HepG2 (cell line): ENCODE results near the gene HS3ST5. TPM values are rescaled to one million over a fixed set of nuclear protein-coding genes. Genes with fewer than 3 reads are reported as not detected.

Experiments
- ATAC-seq: fragments of 200-7000 bp; cut with Tn5 transposase; 3 replicates; pipeline ENCODE4 v1.9.1; 2020; ENCODE audit warnings: mild to moderate bottlenecking, moderate library complexity
- BruUV-seq: library from RNA; stranded (reverse); fragments of 400-500 nt; replicated peaks from 2 replicates; lab custom pipeline; 2021; lab: Mats Ljungman, UMichigan
- CTCF ChIA-PET: fragments of 300-600 bp; formaldehyde crosslinking; extraction: SDS; loops from one replicate; lab custom pipeline; 2021; ENCODE audit warnings: low total read pairs, inconsistent platforms, low intra/inter-chr PET ratio; lab: Yijun Ruan, JAX
- POLR2A ChIA-PET: fragments of 350-600 bp; sonication (Branson Sonifier 250); formaldehyde crosslinking; loops from one replicate; lab custom pipeline; 2020; ENCODE audit warnings: antibody characterized with exemption, inconsistent platforms; lab: Yijun Ruan, JAX
- DNase-seq: peaks from one replicate; pipeline ENCODE4 v3.0.0-alpha.2; 2015; ENCODE audit warnings: low spot score
- FAIRE-seq: peaks from 3 replicates; lab custom pipeline; 2011; peaks lifted over from hg19 to GRCh38; lab: Jason Lieb, UNC
- H2AFZ ChIP-seq: one replicate; pipeline ENCODE4 v1.6.1; 2011; ENCODE audit warnings: low read length, inconsistent platforms
- H3K27ac ChIP-seq: fragments of 300-600 bp; 3 replicates; pipeline ENCODE4 v1.8.0; 2011; ENCODE audit warnings: mixed run types, mild to moderate bottlenecking, mixed read lengths, low read length, inconsistent platforms; ENCODE audit not compliant: insufficient read depth; ENCODE audit errors: extremely low read length
- H3K27me3 ChIP-seq, 2 experiments: fragments of 200-600 bp in 1 of 2; 2 replicates in 1 of 2; 3 replicates in 1 of 2; pipeline versions ENCODE4 v1.6.0 to v1.8.0; 2011; ENCODE audit warnings: low read length in 2 of 2, mild to moderate bottlenecking in 2 of 2, moderate library complexity in 2 of 2, inconsistent platforms in 1 of 2; ENCODE audit not compliant: insufficient read depth in 2 of 2, control insufficient read depth in 1 of 2
- H3K36me3 ChIP-seq, 2 experiments: fragments of 200-600 bp in 1 of 2; replicated peaks in 1 of 2; 2 replicates in 1 of 2; 3 replicates in 1 of 2; pipeline versions ENCODE4 v1.5.1 to v1.8.0; 2011; ENCODE audit warnings: low read length in 2 of 2, inconsistent platforms in 1 of 2; ENCODE audit not compliant: insufficient read depth in 2 of 2, control insufficient read depth in 1 of 2
- H3K4me1 ChIP-seq: 2 replicates; pipeline ENCODE4 v1.5.1; 2012; ENCODE audit warnings: low read length, inconsistent platforms; ENCODE audit not compliant: insufficient read depth
- H3K4me2 ChIP-seq: 2 replicates; pipeline ENCODE4 v1.6.0; 2011; ENCODE audit warnings: low read depth, low read length, inconsistent platforms
- H3K4me3 ChIP-seq, 3 experiments: fragments of 200-600 bp in 1 of 3; sonication (generic), shearing (Covaris generic) in 1 of 3; replicated peaks in 1 of 3; 2 replicates each; pipeline ENCODE4 v1.5.1; 2011 to 2016; ENCODE audit warnings: low read length in 3 of 3, inconsistent platforms in 2 of 3, low read depth in 2 of 3, mild to moderate bottlenecking in 2 of 3, control low read depth in 1 of 3, mixed read lengths in 1 of 3; ENCODE audit not compliant: insufficient read depth in 1 of 3
- H3K79me2 ChIP-seq: one replicate; pipeline ENCODE4 v1.6.1; 2011; ENCODE audit warnings: low read length, inconsistent platforms; ENCODE audit not compliant: insufficient read depth
- H3K9ac ChIP-seq: 2 replicates; pipeline ENCODE4 v1.6.0; 2011; ENCODE audit warnings: mild to moderate bottlenecking, low read depth, low read length, inconsistent platforms; ENCODE audit not compliant: insufficient read depth
- H3K9me3 ChIP-seq: 2 replicates; pipeline ENCODE4 v1.5.1; 2012; ENCODE audit warnings: mild to moderate bottlenecking, low read length
- H4K20me1 ChIP-seq: 2 replicates; pipeline ENCODE4 v1.6.0; 2011; ENCODE audit warnings: inconsistent platforms, mild to moderate bottlenecking, low read length, moderate library complexity; ENCODE audit not compliant: insufficient read depth
- CBX2 ChIP-seq, 2 experiments: fragments of 200-600 bp in 1 of 2; sonication (generic); formaldehyde crosslinking in 1 of 2; IDR thresholded peaks; 2 replicates each; pipeline versions ENCODE4 v1.7.0 to v1.8.1; 2018 to 2022; ENCODE audit warnings: low read depth in 2 of 2, low read length in 1 of 2, mild to moderate bottlenecking in 1 of 2, missing genetic modification reagents in 1 of 2
- DNMT3B ChIP-seq: conservative IDR thresholded peaks from 2 replicates; pipeline ENCODE4 v1.6.1; 2016; ENCODE audit warnings: missing biosample characterization, control low read depth
- FIP1L1 ChIP-seq: fragments of 200-400 bp; formaldehyde crosslinking; IDR thresholded peaks from 2 replicates; pipeline ENCODE4 v1.6.1; 2018; ENCODE audit warnings: low read depth, mild to moderate bottlenecking, low read length, moderate library complexity, borderline replicate concordance; ENCODE audit not compliant: insufficient read depth
- FOXA3 ChIP-seq: IDR thresholded peaks from 2 replicates; pipeline ENCODE4 v1.6.1; 2016; ENCODE audit warnings: missing genetic modification reagents, missing compliant biosample characterization
- FOXP1 ChIP-seq, 2 experiments: fragments of 450-650 bp in 1 of 2; IDR thresholded peaks; 2 replicates each; pipeline ENCODE4 v1.6.1; 2017 to 2018; ENCODE audit warnings: antibody characterized with exemption in 1 of 2
- HDAC6 ChIP-seq: fragments of 200-600 bp; sonication (generic); IDR thresholded peaks from 2 replicates; pipeline ENCODE4 v1.7.0; 2017; ENCODE audit warnings: mild to moderate bottlenecking, antibody characterized with exemption, low read length, low read depth
- HNF4G ChIP-seq, 2 experiments: sonication (generic) in 1 of 2; formaldehyde crosslinking in 1 of 2; IDR thresholded peaks; 2 replicates each; pipeline versions ENCODE4 v1.4.0 to v1.6.1; 2011 to 2020; ENCODE audit warnings: borderline replicate concordance in 2 of 2, low read depth in 2 of 2, mild to moderate bottlenecking in 2 of 2, low read length in 1 of 2, missing genetic modification reagents in 1 of 2, moderate library complexity in 1 of 2
- MAFF ChIP-seq: IDR thresholded peaks from 2 replicates; pipeline ENCODE4 v1.6.1; 2011; ENCODE audit warnings: low read depth, low read length, improper control_type of control experiment
- MXI1 ChIP-seq: IDR thresholded peaks from 3 replicates; pipeline ENCODE4 v1.6.1; 2012; ENCODE audit warnings: low read depth, low read length, inconsistent platforms, borderline replicate concordance
- NCOA2 ChIP-seq: sonication (generic); formaldehyde crosslinking; IDR thresholded peaks from 2 replicates; pipeline ENCODE4 v1.8.0; 2022; ENCODE audit warnings: inconsistent platforms
- RBFOX2 ChIP-seq: fragments of 200-400 bp; formaldehyde crosslinking; IDR thresholded peaks from 2 replicates; pipeline ENCODE4 v1.6.1; 2017; ENCODE audit warnings: low read depth, mild to moderate bottlenecking, low read length
- RFX5 ChIP-seq: IDR thresholded peaks from 2 replicates; pipeline ENCODE4 v1.6.1; 2011; ENCODE audit warnings: low read depth, low read length, improper control_type of control experiment
- TSC22D2 ChIP-seq: sonication (generic); formaldehyde crosslinking; IDR thresholded peaks from 2 replicates; pipeline ENCODE4 v1.5.1; 2020; ENCODE audit warnings: missing genetic modification reagents, mild to moderate bottlenecking, borderline replicate concordance
- ZNF224 ChIP-seq: sonication (generic); formaldehyde crosslinking; IDR thresholded peaks from 2 replicates; pipeline ENCODE4 v1.5.0; 2020; ENCODE audit warnings: mild to moderate bottlenecking, missing genetic modification reagents
- ZNF326 ChIP-seq: sonication (generic); formaldehyde crosslinking; IDR thresholded peaks from 2 replicates; pipeline ENCODE4 v1.4.0; 2020; ENCODE audit warnings: missing genetic modification reagents, borderline replicate concordance
- ZNF367 ChIP-seq: sonication (generic); formaldehyde crosslinking; IDR thresholded peaks from 2 replicates; pipeline ENCODE4 v1.4.0; 2020; ENCODE audit warnings: missing genetic modification reagents, borderline replicate concordance
- ZNF770 ChIP-seq: sonication (generic); formaldehyde crosslinking; IDR thresholded peaks from 2 replicates; pipeline ENCODE4 v1.5.0; 2020; ENCODE audit warnings: mild to moderate bottlenecking, missing genetic modification reagents
- WGBS: methylation state at CpG from one replicate; pipeline ENCODE4 v1.1.6; 2017; ENCODE audit warnings: low lambda C conversion rate; 5-methylcytosine and 5-hydroxymethylcytosine counted together
- in situ Hi-C: cut with HindIII; loops from 2 replicates; pipeline ENCODE4 v1.10.0; 2017; ENCODE audit warnings: low pct_unique_long_range_greater_than_20kb; ENCODE audit not compliant: extremely low pct_ligation_motif_present
- intact Hi-C: fragments of 100-400 bp; cut with micrococcal nuclease; formaldehyde crosslinking; loops from one replicate; pipeline ENCODE4 v1.10.0; 2022; ENCODE audit not compliant: unreplicated experiment
- polyA plus RNA-seq, 8 experiments: library from polyadenylated mRNA; depleted of rRNA in 3 of 8; stranded (reverse) in 7 of 8; unstranded in 1 of 8; fragments of >200 nt; fragmentation: Illumina TruSeq in 4 of 8; extraction: Trizol in 4 of 8; gene quantifications; 2 replicates each; pipeline versions ENCODE4 v1.2.1 to v1.2.3, GENCODE V29; 2011 to 2016; ENCODE audit warnings: low read depth in 4 of 8, missing spikeins in 1 of 8, mixed read lengths in 1 of 8; ENCODE audit not compliant: insufficient read depth in 1 of 8
- total RNA-seq, 5 experiments: library from RNA; depleted of rRNA; stranded (reverse); fragments of >200 nt; fragmentation: Illumina TruSeq; extraction: Trizol; gene quantifications; 2 replicates each; pipeline ENCODE4 v1.2.3, GENCODE V29; 2016; ENCODE audit warnings: low read depth in 1 of 5
- TF ChIP-seq, protein P1 (sequence below): sonication (generic); formaldehyde crosslinking; IDR thresholded peaks from 2 replicates; pipeline ENCODE4 v1.4.0; 2020; ENCODE audit warnings: missing genetic modification reagents
- TF ChIP-seq, protein P2 (sequence below): sonication (generic); formaldehyde crosslinking; IDR thresholded peaks from 2 replicates; pipeline ENCODE4 v1.4.0; 2020; ENCODE audit warnings: missing genetic modification reagents

HS3ST5 gene
- total and polyA plus RNA-seq, 2 of the 13 experiments (the other 11 are each of a cell fraction or from before 2014, with no cell fraction given): 1.1 to 1.6 TPM

DNA sequence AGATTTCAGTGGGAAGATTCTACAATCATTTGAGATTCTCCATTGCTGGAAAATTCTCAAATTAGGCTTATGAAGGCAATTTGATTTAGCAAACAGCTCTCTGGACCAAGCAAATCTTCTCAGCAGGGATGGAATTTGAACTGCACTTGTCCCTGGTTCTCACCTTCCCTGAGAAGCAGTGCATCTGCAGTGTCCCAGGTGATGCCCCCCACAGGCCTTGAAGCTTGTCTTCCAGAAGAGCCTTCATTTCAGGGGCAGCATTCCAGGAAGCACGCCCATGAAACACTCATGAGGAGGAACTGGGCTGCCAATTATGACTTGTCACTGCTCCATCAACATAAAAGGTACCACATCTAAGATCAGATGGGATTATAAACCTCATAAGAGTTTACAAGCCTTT is 289.0 kb downstream of the HS3ST5 start (continued):
- TF ChIP-seq HDAC6 (no peak), MXI1 (no peak), FOXA3 (CRISPR knock-in tag) (no peak)

- Histone ChIP-seq H3K79me2 (no peaks in the 10 kb centered on the region), H2AFZ (no peak overlapping the region), H4K20me1 (no peaks in the 10 kb centered on the region), H3K9ac (no peak overlapping the region), H3K4me1 (peaks cover 14% of the 10 kb centered on the region), H3K27me3 (no peaks in the 10 kb centered on the region), H3K4me3 (no peak overlapping the region), H3K36me3 (no peaks in the 10 kb centered on the region; a peak in 1 of 5 replicates), H3K9me3 (peaks cover 7% of the 10 kb centered on the region; the same call in 1 of the 2 replicates), H3K4me2 (no peak overlapping the region), H3K27ac (no peak overlapping the region)
- FAIRE-seq (no peak), ATAC-seq (no peak), DNase-seq (no peak)
- WGBS: 90% methylated on average over 3 of the region's 3 CpGs
- ChIA-PET POLR2A (no interaction called here), CTCF (no interaction called here)
- in situ Hi-C loops: no loop called here
- no TSS peak for BruUV-seq
- intact Hi-C loops: no loop called here
- TF ChIP-seq MAFF: no peak
- no peak for TF ChIP-seq FOXP1 (IDR thresholded peaks at IDR 0.05)
- no peak for TF ChIP-seq FOXP1 (CRISPR knock-in tag; IDR thresholded peaks at IDR 0.05)
- TF ChIP-seq TSC22D2 (CRISPR knock-in tag): no peak
- no peak for TF ChIP-seq RBFOX2
- no peak for TF ChIP-seq FIP1L1
- TF ChIP-seq DNMT3B (CRISPR knock-in tag): no peak
- TF ChIP-seq ZNF770 (CRISPR knock-in tag): no peak
- no peak for TF ChIP-seq CBX2 (IDR thresholded peaks at IDR 0.05; ENCODE audit: low read depth, low read length)
- no peak for TF ChIP-seq CBX2 (CRISPR knock-in tag; IDR thresholded peaks at IDR 0.05; ENCODE audit: low read depth)
- no peak for TF ChIP-seq FOXA3 (CRISPR knock-in tag)
- TF ChIP-seq, protein P1, sequence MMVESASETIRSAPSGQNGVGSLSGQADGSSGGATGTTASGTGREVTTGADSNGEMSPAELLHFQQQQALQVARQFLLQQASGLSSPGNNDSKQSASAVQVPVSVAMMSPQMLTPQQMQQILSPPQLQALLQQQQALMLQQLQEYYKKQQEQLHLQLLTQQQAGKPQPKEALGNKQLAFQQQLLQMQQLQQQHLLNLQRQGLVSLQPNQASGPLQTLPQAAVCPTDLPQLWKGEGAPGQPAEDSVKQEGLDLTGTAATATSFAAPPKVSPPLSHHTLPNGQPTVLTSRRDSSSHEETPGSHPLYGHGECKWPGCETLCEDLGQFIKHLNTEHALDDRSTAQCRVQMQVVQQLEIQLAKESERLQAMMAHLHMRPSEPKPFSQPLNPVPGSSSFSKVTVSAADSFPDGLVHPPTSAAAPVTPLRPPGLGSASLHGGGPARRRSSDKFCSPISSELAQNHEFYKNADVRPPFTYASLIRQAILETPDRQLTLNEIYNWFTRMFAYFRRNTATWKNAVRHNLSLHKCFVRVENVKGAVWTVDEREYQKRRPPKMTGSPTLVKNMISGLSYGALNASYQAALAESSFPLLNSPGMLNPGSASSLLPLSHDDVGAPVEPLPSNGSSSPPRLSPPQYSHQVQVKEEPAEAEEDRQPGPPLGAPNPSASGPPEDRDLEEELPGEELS (CRISPR knock-in tag): no peak
- TF ChIP-seq RFX5: no peak
- TF ChIP-seq HNF4G (IDR thresholded peaks at IDR 0.05; ENCODE audit: borderline replicate concordance, low read depth, low read length): no peak
- TF ChIP-seq HNF4G (CRISPR knock-in tag; IDR thresholded peaks at IDR 0.05; ENCODE audit: borderline replicate concordance, low read depth): no peak
- TF ChIP-seq NCOA2 (CRISPR knock-in tag): no peak
- no peak for TF ChIP-seq ZNF326
- TF ChIP-seq ZNF224 (CRISPR knock-in tag): no peak
- TF ChIP-seq, protein P2, sequence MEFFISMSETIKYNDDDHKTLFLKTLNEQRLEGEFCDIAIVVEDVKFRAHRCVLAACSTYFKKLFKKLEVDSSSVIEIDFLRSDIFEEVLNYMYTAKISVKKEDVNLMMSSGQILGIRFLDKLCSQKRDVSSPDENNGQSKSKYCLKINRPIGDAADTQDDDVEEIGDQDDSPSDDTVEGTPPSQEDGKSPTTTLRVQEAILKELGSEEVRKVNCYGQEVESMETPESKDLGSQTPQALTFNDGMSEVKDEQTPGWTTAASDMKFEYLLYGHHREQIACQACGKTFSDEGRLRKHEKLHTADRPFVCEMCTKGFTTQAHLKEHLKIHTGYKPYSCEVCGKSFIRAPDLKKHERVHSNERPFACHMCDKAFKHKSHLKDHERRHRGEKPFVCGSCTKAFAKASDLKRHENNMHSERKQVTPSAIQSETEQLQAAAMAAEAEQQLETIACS: no peak
- no peak for TF ChIP-seq ZNF367
These were observed 290.7 kb downstream of the HS3ST5 start for GRCh38 chr6:114052141-114052540.
